ENCODE measurements around the gene GEMIN7. TPM values are rescaled to one million over a fixed set of nuclear protein-coding genes. Genes with fewer than 3 reads are reported as not detected.

Gene GEMIN7
- total and polyA plus RNA-seq, 2 of the 4 experiments (the other 2 are of a cell fraction), result 27.2 to 53.0 TPM

- intact Hi-C loops (cut with micrococcal nuclease) (no loop called here), in situ Hi-C loops (cut with MboI; ENCODE audit: low sequenced_read_pairs) (no loop called here), dilution Hi-C loops (cut with HindIII; ENCODE audit: low sequenced_read_pairs, unreplicated experiment) (no loop called here)
- ATAC-seq (ENCODE audit: low read depth), result no peak
- no peaks in the 10 kb centered on the region for H3K27me3 ChIP-seq (ENCODE audit: control insufficient read depth, insufficient read depth, low read length)
- peaks cover 15% of the 10 kb centered on the region for H3K9me1 ChIP-seq (ENCODE audit: insufficient read depth, low read length)
- no peak overlapping the region for H2AK5ac ChIP-seq (ENCODE audit: low read depth, low read length)
- no peak overlapping the region for H4K8ac ChIP-seq (ENCODE audit: low read depth in 2 of 2, low read length in 2 of 2)
- no peak overlapping the region for H2BK120ac ChIP-seq (ENCODE audit: low read depth, low read length)
- H3K9ac ChIP-seq (ENCODE audit: low read depth, low read length), result no peak overlapping the region
- H3K27ac ChIP-seq (ENCODE audit: insufficient read depth, low read length), result no peak overlapping the region
- no peak overlapping the region for H3K14ac ChIP-seq (replicated peaks; ENCODE audit: low read depth, low read length)
- CTCF ChIA-PET, result no interaction called here
- H4K91ac ChIP-seq (ENCODE audit: insufficient read depth, low read depth, low read length), result no peak overlapping the region
- no peak overlapping the region for H2AFZ ChIP-seq (replicated peaks; ENCODE audit: low read length, poor library complexity)
- no peak overlapping the region for H3K4ac ChIP-seq (ENCODE audit: low read depth, low read length)
- H3K23ac ChIP-seq (ENCODE audit: low read depth, low read length), result no peak overlapping the region
- H3K4me2 ChIP-seq (ENCODE audit: low read depth, low read length), result no peak overlapping the region
- no peak overlapping the region for H3K56ac ChIP-seq (ENCODE audit: extremely low read depth, insufficient read depth, low read length)
- H2AK9ac ChIP-seq (replicated peaks; ENCODE audit: low read depth, low read length, poor library complexity), result no peak overlapping the region
- 94% methylated on average over 3 of the region's 5 CpGs; no CpG with 5 or more reads in 1 of the 2 experiments for WGBS, 2 experiments (ENCODE audit: extremely low coverage in 2 of 2, insufficient read length in 1 of 2)
- POLR2A ChIA-PET (ENCODE audit: unreplicated experiment), result no interaction called here
- H3K36me3 ChIP-seq (ENCODE audit: control insufficient read depth, insufficient read depth, low read length), result peaks cover 16% of the 10 kb centered on the region
- no peak overlapping the region for H2BK20ac ChIP-seq (ENCODE audit: low read depth, low read length)
- no TSS peak for BruUV-seq (replicated peaks)
- H3K18ac ChIP-seq (ENCODE audit: low read depth, low read length), result no peak overlapping the region
- peaks cover 23 to 63% of the 10 kb centered on the region in 2 experiments for H3K79me1 ChIP-seq (ENCODE audit: low read depth in 1 of 2, low read length in 2 of 2)
- no peaks in the 10 kb centered on the region; the same call in 1 of the 2 replicates for H4K20me1 ChIP-seq (ENCODE audit: insufficient read depth, low read length)
- TF ChIP-seq FOS (IDR thresholded peaks at IDR 0.05; ENCODE audit: low read depth, low read length) (no peak), RFX5 (IDR thresholded peaks at IDR 0.05; ENCODE audit: low read depth, low read length) (no peak), POLR2A (IDR thresholded peaks at IDR 0.05; ENCODE audit: low read depth, low read length) (no peak), SMC3 (IDR thresholded peaks at IDR 0.05; ENCODE audit: low read depth, low read length) (no peak), RCOR1 (IDR thresholded peaks at IDR 0.05; ENCODE audit: insufficient replicate concordance, low read length) (no peak), BHLHE40 (IDR thresholded peaks at IDR 0.05; ENCODE audit: low read depth, low read length) (no peak), CTCF (conservative IDR thresholded peaks at IDR 0.05; ENCODE audit: low read depth, low read length) (no peak)
- no peak overlapping the region for H2BK5ac ChIP-seq (ENCODE audit: low read depth, low read length, poor library complexity, severe bottlenecking)
- H2BK15ac ChIP-seq (ENCODE audit: low read depth, low read length), result no peak overlapping the region
- H4K5ac ChIP-seq (ENCODE audit: low read depth, low read length), result no peak overlapping the region
- DNase-seq, result no peak
- H3K9me3 ChIP-seq (ENCODE audit: control insufficient read depth, insufficient read depth, low read length), result no peaks in the 10 kb centered on the region
- peaks cover 5% of the 10 kb centered on the region; the same call in 1 of the 2 replicates for H3K4me1 ChIP-seq (ENCODE audit: control insufficient read depth, insufficient read depth, low read length)
- H3K4me3 ChIP-seq (ENCODE audit: insufficient read depth, low read depth, low read length), result no peak overlapping the region
Observed at GRCh38 chr19:45082170-45082569, 3.1 kb downstream of the GEMIN7 start.
